T-helper 1 cell treated with Interleukin-12 subunit alpha and Interleukin-12 subunit beta and Interleukin-4 antibody, amounts not matched to agents 30 ng/mL and 1 ng/mL, for 36 hours (primary cell): ENCODE data around the gene ASB10. TPM values are rescaled to one million over a fixed set of nuclear protein-coding genes. Genes with fewer than 3 reads are reported as not detected.

Experiments used
- intact Hi-C: fragments of 100-400 bp; cut with micrococcal nuclease; formaldehyde crosslinking; loops from one replicate; pipeline ENCODE4 v1.15.1; 2024
- total RNA-seq: library from RNA; stranded (reverse); gene quantifications from 2 replicates; pipeline ENCODE4 v1.2.3, GENCODE V29; 2022

ASB10 gene
- total RNA-seq, 1 donor from 2014 or later, result not detected

DNA sequence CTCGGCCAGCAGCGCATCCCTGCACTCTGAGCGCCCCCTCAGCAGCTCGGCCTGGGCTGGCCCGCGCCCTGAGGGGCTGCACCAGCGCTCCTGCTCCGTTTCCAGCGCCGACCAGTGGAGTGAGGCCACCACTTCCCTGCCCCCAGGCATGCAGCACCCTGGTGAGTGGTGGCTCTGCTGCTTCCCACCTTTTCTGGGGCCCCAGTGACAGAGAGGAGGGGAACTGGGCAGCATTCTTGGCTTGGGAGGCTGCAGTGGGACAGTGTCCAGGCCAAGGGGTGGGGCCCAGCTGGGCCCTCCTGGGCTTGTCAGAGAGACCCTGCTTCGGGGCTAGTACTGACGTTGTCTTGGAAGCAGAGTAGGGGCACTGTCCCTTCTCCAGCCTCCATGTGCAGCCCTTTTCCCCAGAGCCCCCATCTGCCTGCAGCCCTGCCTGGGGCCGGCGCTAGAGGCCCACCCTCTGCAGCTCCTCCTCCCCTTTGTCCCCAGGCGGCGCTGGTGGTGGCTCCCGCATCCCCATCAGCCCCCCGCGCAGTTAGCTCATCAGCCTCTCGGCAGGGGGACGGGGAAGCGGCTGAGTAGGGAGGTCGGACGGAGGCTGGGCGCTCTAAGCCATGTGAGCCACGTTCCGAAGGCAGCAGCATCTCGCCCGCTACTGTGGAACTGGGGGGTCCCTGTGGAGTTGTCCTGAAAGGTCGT, 48.7 kb downstream of the ASB10 start:
- intact Hi-C loops, result no loop called here

DNA sequence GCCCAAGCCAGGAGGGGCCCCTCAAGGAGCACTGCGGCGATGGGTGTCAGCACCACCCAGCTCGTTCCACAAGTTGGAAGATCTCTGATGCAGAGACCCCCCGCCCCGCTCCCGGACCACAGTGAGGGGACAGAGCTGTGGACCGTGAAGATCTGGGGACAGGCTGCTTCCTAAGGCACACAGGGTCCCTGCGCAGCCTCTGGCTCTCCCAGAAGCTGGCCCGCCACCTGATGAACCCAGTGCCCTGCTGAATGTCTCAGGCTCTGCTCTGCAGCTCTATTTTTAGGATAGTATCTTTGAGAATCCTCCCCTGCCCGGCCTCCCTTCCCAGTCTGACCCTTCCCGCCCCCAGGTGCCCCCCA, 49.3 kb downstream of the ASB10 start:
- intact Hi-C loops, result no loop called here

GRCh38 chr7:151137076-151137675, 49.9 kb downstream of the ASB10 start:
- intact Hi-C loops, result no loop called here

DNA sequence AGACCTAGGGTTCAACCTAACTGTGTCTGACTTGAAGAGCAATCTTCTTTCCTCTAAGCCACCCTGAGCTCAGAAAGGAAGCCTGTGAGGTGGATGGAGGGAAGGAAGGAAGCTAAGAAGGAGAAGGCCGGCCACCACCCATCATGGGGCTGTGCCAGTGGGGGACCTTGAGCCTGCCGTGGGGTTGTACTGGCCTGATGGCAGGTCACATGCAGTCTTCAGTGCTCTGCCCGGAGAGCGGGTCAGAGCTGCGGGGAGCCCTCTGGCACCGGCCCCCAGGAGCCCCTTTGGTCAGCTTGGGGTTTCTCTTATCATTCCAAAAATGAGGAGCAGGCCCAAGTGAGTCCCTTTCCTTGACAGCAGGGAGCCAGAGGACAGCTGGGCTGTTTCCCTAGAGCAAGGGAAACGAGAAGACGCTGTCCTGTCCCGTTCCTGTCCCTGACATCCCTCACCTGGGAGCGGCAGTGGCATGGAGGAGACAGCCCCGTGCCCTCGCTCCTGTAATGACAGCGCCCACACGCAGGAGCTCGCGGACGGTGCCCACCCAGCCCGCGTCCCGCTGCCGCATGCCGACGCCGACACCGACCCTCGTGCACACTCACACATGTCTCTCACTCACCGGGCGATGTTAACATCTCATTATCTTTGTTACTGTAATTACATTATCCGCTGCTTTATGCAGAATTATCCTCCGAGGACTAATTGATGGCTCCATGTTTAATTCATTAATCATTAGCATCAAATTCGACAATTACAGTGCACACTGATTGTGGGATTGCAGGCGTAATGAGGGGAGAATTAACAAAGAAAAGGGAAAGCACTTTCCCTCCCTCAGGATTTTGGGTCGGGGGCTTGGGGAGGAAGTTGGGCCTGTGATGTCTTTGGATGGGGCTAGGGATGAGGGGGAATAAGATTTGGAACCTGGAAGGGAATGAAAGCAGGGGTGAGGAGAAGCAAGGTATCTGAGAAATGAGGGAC, 50.9 kb downstream of the ASB10 start:
- intact Hi-C loops, result no loop called here

DNA sequence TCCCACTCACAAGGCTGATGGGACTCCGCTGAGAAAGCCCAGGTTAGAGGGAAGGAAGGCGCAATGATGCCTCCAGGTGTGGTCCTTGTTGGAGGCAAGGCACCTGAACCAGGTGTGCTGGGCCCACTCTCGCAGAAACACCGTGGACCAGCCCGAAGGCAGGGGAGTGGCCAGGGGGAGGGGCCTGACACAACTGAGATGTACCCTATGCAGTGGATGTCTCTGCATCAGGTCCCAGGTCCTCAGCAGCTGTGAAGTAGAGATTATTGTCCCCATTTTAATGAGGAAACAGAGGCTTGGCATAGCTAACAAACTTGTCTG, 51.6 kb downstream of the ASB10 start:
- intact Hi-C loops, result no loop called here

DNA sequence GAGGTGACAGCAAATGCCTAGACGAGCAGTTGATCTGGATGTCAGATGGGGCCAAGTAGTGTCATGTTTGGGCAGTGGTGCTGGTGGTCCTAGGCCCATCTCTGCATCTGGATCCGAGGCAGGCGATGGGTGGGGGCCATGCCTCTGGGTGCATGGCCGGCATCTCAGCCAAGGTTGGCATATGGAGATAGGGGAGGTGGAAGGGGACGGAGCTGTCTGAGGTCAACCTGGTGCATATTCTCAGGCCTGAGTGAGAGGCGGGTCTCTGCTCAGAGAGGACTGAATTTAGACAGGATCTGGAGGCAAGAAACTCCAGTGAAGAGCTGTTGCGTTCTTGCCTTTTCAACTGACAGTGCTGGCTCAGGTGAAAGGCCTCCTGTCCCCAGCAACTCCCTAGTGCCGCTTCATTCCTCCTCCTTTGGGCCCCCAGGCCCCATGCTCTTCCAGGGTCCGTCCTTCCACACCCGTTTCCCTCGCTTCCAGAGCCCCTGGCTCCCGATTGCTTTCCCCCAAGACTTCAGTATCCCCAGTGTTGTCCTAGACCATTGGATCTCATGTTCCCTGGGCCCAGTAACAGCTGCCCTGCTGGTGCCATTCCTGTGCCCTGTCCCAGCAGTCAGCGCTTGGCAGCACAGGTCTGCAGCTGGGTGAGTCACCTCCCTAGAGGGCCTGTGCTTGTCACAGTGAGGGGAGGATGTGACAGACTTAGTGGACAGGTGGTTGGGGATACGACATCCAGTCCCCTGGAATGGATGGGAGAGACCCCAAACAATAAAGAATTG, 52.1 kb downstream of the ASB10 start:
- intact Hi-C loops, result no loop called here

DNA sequence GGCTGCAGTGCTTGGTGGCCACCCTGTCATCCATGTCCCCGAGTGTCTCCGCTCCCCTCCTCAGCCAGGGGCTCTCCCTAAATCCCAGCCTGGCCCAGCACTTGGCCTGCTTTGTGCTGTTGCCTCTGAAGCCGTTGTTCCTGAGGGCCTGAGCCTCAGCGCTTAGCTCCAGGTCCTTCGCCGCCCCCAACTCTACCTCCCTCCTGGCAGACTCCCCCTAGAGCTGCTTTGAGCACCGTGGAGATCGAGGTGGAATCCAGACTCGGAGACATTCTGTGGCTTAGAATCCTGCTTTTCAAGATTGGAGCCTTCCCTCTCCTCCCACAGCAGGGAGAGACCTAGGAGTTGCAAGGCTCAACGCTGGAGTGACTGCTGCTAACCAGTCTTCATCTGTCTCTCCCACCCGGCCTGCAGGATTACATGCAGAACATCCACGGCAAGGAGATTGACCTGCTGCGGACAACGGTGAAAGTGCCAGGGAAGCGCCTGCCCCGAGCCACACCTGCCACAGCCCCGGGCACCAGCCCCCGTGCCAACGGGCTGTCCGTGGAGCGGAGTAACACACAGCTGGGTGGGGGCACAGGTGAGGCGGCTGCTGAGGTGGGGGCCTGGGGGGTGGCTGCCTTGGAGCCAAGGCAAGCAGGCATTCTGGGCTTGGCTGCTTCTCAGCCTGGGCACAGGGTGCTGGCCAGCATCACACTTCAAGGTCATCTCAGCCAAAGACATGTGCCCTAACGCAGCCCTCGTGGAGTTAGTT, 52.9 kb downstream of the ASB10 start:
- intact Hi-C loops, result no loop called here

GRCh38 chr7:151133266-151133985, 53.6 kb downstream of the ASB10 start:
- intact Hi-C loops, result no loop called here

GRCh38 chr7:151132461-151133205, 54.4 kb downstream of the ASB10 start:
- intact Hi-C loops, result no loop called here

DNA sequence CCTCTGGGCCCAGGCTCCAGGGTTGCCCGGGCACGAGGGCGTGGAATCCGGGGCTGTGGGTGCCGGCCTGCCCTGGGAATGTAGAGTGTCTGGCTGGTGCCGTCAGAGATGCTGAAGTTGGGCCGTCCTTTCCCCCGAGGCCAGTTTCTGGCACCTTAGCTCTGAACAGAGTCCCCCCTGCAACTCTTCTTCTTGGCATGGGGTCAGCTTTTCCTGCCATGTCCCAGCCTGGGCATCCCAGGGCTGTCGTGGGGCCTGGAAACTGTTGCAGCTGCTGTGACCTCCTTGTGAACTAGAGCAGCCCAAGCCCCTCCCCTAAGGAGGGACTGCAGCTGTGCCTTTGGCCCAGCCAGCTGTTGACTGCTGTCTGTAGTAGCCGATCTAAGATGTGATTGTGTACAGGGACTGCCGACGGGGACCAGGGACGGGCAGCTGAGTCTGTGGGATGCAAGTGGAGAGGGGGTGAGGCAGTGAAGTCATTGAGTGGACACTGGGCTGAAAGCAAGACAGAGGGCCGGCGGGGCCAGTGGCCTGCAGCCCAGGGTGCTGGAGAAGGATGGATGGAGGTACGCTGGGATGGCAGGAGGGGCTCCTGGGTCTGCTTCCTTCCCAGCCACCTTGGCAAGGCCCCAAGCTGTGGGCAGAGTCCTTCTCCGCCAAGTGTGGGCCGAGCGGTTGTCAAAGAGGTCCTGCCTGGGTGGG, 55.3 kb downstream of the ASB10 start:
- intact Hi-C loops, result no loop called here

GRCh38 chr7:151131224-151131591, 55.8 kb downstream of the ASB10 start:
- intact Hi-C loops, result no loop called here

DNA sequence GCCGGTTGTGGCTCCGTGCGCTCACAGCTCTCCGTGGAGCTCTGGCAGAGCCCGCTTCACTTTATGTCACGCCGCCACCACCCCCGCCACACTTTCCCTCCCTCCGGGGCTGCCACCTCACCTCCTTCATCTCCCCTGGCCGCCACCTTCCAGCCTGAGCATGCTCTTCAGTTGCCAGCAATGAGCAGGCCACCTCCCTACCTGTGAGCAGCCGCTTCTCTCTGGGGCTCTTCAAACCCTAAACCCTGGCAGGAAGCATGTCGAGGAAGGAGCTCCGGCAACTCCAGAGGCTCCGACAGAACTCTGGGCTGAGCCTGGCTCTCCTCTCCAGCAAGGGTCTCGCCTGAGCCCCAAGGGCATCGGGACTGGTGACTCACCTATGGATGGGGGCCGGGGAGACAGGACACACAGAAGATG, 56.3 kb downstream of the ASB10 start:
- intact Hi-C loops, result no loop called here

GRCh38 chr7:151129960-151130591, 57.0 kb downstream of the ASB10 start:
- intact Hi-C loops, result no loop called here

DNA sequence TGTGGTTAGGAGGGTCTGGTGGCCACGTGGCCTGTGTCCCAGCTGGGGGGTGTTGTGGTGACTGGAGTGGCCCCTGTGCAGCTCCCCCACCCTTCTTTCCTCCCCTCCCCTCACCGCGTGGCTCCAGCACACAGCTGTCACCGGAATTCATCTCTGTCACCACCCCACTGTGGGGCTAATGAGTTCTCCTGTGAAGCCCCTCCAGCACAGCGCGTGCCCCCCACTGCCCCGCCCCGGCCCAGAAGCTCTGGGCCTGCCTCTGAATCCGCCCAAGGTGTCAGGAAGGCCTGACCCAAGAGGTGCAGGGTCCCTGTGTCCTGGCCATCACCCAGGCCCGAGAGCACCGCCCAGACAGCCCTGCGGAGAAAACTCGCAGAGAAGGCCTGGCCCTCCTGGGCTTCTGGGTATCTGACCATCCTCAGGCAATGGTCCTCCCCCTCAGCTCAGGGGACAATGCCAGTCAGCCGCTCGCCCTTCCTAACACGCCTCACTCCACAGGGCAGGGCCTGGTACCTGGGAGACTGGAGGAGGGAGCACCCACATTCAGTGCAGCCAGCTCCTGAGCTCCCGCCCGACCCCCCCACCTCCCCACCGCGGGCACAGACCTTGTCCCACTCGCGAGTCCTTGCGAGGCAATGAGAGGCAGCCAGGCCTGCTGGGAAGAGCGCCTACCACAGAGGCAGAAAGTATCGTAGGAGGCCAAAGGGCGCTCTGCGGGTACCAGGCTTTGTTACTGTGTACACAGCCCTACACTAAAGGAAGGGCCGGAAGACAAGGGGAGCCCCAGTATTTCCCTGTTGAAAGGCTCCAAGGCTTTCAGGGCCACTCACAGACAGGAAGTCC, 57.7 kb downstream of the ASB10 start:
- intact Hi-C loops, result no loop called here

- intact Hi-C loops, result no loop called here
Measured at GRCh38 chr7:151128716-151129115, 58.3 kb downstream of the ASB10 start.

- intact Hi-C loops, result no loop called here
Measured at GRCh38 chr7:151128144-151128543, 58.9 kb downstream of the ASB10 start.

GRCh38 chr7:151126491-151127137, 60.4 kb downstream of the ASB10 start:
- intact Hi-C loops, result no loop called here
